HEK293 (cell line): ENCODE measurements around the gene TRH.
"Not testable (repeated sequence)": the region's sequence is repeated elsewhere in the genome, so short reads cannot be mapped to it uniquely, and the experiment has no call there.

ENCODE experiments used
- CTCF ChIA-PET: fragments of 350-600 bp; formaldehyde crosslinking; extraction: SDS; loops from one replicate; lab custom pipeline; 2021; ENCODE audit warnings: antibody characterized with exemption; lab: Yijun Ruan, JAX
- POLR2A ChIA-PET: fragments of 300-600 bp; formaldehyde crosslinking; extraction: SDS; loops from one replicate; lab custom pipeline; 2020; ENCODE audit warnings: antibody characterized with exemption, inconsistent platforms; lab: Yijun Ruan, JAX
- H3K27ac ChIP-seq: fragments of 200-500 bp; sonication (Bioruptor generic); 2 replicates; pipeline ENCODE4 v1.5.1; 2014; ENCODE audit warnings: low read depth, low read length, control low read depth, inconsistent platforms; ENCODE audit errors: extremely low read depth
- H3K36me3 ChIP-seq, 2 experiments: fragments of 200-500 bp in 1 of 2; sonication (Bioruptor generic) in 1 of 2; 1 replicate in 1 of 2; 2 replicates in 1 of 2; pipeline ENCODE4 v1.5.1; 2014 to 2017; ENCODE audit warnings: inconsistent platforms in 2 of 2, low read length in 2 of 2; ENCODE audit not compliant: control insufficient read depth in 2 of 2, insufficient read depth in 1 of 2
- H3K4me1 ChIP-seq: fragments of 200-500 bp; sonication (Bioruptor generic); 2 replicates; pipeline ENCODE4 v1.5.1; 2014; ENCODE audit warnings: mild to moderate bottlenecking, low read length, inconsistent platforms; ENCODE audit not compliant: control insufficient read depth, insufficient read depth
- H3K4me3 ChIP-seq: 2 replicates; pipeline ENCODE4 v1.5.1; 2011; ENCODE audit warnings: low read depth, mild to moderate bottlenecking, control low read depth, low read length, moderate library complexity
- H3K9me3 ChIP-seq: fragments of 200-500 bp; sonication (Bioruptor generic); 2 replicates; pipeline ENCODE4 v1.5.1; 2014; ENCODE audit warnings: low read depth, low read length, inconsistent platforms; ENCODE audit not compliant: control insufficient read depth, insufficient read depth
- SCRT2 ChIP-seq: fragments of 450-650 bp; formaldehyde crosslinking; IDR thresholded peaks from 2 replicates; pipeline ENCODE4 v1.5.1; 2016; ENCODE audit warnings: missing biosample characterization, missing genetic modification characterization
- ZFP3 ChIP-seq: fragments of 450-650 bp; formaldehyde crosslinking; IDR thresholded peaks from 2 replicates; pipeline ENCODE4 v1.5.1; 2016; ENCODE audit warnings: low read depth, missing biosample characterization, missing genetic modification characterization
- ZNF266 ChIP-seq: fragments of 450-650 bp; formaldehyde crosslinking; IDR thresholded peaks from 2 replicates; pipeline ENCODE4 v1.5.1; 2016; ENCODE audit warnings: missing biosample characterization, missing genetic modification characterization, low read depth
- ZNF335 ChIP-seq: fragments of 450-650 bp; formaldehyde crosslinking; conservative IDR thresholded peaks from 2 replicates; pipeline ENCODE4 v1.5.1; 2016; ENCODE audit warnings: missing biosample characterization, missing genetic modification characterization
- ZNF341 ChIP-seq: fragments of 450-650 bp; formaldehyde crosslinking; IDR thresholded peaks from 2 replicates; pipeline ENCODE4; 2016; ENCODE audit warnings: low read depth, missing biosample characterization, missing genetic modification characterization
- ZNF501 ChIP-seq: fragments of 450-650 bp; formaldehyde crosslinking; IDR thresholded peaks from 2 replicates; pipeline ENCODE4 v1.5.1; 2016; ENCODE audit warnings: missing biosample characterization, missing genetic modification characterization
- ZNF660 ChIP-seq: fragments of 450-650 bp; IDR thresholded peaks from 2 replicates; pipeline ENCODE4 v1.5.1; 2018; ENCODE audit warnings: missing biosample characterization, mild to moderate bottlenecking, missing genetic modification characterization
- ZNF664 ChIP-seq: fragments of 450-650 bp; formaldehyde crosslinking; IDR thresholded peaks from 2 replicates; pipeline ENCODE4 v1.5.1; 2016; ENCODE audit warnings: missing biosample characterization, missing genetic modification characterization
- ZNF768 ChIP-seq: fragments of 450-650 bp; formaldehyde crosslinking; IDR thresholded peaks from 2 replicates; pipeline ENCODE4 v1.5.1; 2018; ENCODE audit warnings: missing biosample characterization, mild to moderate bottlenecking, missing genetic modification characterization
- TF ChIP-seq, protein P1 (sequence below): sonication (generic); formaldehyde crosslinking; IDR thresholded peaks from 2 replicates; pipeline ENCODE4 v1.8.1; 2022; ENCODE audit warnings: mild to moderate bottlenecking, moderate library complexity, missing genetic modification reagents
- TF ChIP-seq, protein P2 (sequence below): fragments of 450-650 bp; formaldehyde crosslinking; optimal IDR thresholded peaks from 2 replicates; pipeline ENCODE3; 2016; ENCODE audit warnings: missing biosample characterization, mild to moderate bottlenecking, missing genetic modification characterization
- TF ChIP-seq, protein P3 (sequence below): fragments of 450-650 bp; formaldehyde crosslinking; IDR thresholded peaks from 2 replicates; pipeline ENCODE4 v1.5.1; 2017; ENCODE audit warnings: missing biosample characterization, missing genetic modification characterization

Gene TRH

DNA sequence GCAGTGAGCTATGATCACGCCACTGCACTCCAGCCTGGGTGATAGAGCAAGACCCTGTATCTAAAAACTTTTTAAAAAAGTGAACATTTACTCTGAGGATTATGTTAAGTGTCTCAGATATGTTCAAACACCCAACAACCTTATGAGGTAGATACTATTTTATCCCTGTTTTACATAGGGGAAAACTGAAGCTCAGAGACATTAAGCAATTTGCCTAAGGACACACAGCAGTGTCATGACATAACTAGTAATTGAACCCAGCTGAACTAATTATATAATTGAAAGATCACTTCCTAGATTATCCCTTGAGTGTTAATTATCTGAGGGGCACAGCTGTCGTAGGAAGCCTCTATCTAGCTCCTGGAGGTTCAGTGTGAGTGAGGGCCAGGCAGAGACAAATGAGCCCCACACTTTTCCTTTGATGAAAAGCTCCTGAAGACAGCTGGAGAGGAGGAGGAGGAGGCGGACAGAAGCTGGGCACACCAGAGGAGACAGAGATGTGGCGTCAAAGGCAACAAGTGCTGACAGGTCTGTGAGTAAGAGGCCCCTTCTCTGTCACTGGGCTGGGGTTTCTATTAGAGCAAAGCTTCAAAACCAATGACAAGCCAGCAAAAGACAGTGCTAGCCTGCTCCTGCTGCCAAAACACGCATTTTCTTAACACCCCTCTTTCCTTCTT is 20.5 kb downstream of the TRH start:
- ChIA-PET POLR2A (no interaction called here), CTCF (no interaction called here)
- H3K4me3 ChIP-seq = no peak overlapping the region
- no peaks in the 10 kb centered on the region for H3K9me3 ChIP-seq
- no peaks in the 10 kb centered on the region for H3K4me1 ChIP-seq
- H3K27ac ChIP-seq = no peak overlapping the region
- TF ChIP-seq SCRT2 (tag by site-specific recombination) (peak; percentile 18; the same call in 1 of the 2 replicates), ZNF660 (tag by site-specific recombination) (no peak), ZNF768 (peak; percentile 64; the same call in 1 of the 2 replicates)
- TF ChIP-seq, protein P1, sequence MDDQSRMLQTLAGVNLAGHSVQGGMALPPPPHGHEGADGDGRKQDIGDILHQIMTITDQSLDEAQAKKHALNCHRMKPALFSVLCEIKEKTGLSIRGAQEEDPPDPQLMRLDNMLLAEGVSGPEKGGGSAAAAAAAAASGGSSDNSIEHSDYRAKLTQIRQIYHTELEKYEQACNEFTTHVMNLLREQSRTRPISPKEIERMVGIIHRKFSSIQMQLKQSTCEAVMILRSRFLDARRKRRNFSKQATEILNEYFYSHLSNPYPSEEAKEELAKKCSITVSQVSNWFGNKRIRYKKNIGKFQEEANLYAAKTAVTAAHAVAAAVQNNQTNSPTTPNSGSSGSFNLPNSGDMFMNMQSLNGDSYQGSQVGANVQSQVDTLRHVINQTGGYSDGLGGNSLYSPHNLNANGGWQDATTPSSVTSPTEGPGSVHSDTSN (CRISPR knock-in tag) = no peak
- H3K36me3 ChIP-seq = no peaks in the 10 kb centered on the region

DNA sequence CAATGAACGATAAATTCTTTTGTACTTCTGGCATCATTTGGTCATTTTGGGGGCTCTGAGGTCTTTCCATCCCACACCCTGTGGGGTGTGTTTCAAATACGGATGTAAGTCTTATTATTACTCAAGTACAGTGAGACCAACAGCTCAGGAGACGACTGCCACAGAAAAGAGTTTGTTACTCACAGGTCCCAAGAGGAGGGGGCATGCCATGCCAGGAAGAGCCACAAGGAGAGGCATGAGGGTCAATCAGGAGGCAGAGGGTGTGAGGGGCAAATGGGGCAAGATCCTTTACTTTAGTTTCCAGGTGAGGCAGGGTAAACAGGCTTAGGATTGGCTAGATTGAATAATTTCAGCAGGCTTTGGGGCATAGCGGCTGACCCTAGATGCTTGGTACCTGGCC is 21.6 kb downstream of the TRH start:
- H3K9me3 ChIP-seq = no peaks in the 10 kb centered on the region
- no peaks in the 10 kb centered on the region for H3K36me3 ChIP-seq
- no peak overlapping the region for H3K27ac ChIP-seq
- peak; percentile 37 for TF ChIP-seq ZNF341 (tag by site-specific recombination)
- peak; percentile 96 for TF ChIP-seq ZNF266 (tag by site-specific recombination)
- no peak for TF ChIP-seq ZNF664 (tag by site-specific recombination)
- no peak for TF ChIP-seq ZNF501 (tag by site-specific recombination)
- TF ChIP-seq, protein P2, sequence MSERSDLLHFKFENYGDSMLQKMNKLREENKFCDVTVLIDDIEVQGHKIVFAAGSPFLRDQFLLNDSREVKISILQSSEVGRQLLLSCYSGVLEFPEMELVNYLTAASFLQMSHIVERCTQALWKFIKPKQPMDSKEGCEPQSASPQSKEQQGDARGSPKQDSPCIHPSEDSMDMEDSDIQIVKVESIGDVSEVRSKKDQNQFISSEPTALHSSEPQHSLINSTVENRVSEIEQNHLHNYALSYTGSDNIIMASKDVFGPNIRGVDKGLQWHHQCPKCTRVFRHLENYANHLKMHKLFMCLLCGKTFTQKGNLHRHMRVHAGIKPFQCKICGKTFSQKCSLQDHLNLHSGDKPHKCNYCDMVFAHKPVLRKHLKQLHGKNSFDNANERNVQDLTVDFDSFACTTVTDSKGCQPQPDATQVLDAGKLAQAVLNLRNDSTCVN (tag by site-specific recombination) = no peak
- TF ChIP-seq ZFP3 (tag by site-specific recombination) = no peak
- TF ChIP-seq, all 188 proteins: peak for 2
- Histone ChIP-seq H3K4me3 (no peak overlapping the region), H3K4me1 (no peaks in the 10 kb centered on the region)
- ChIA-PET CTCF (interaction anchor here (0.6 kb wide), 1 partner anchor 1379 kb away, joined by 3 read pairs; no protein-coding TSS in a partner anchor), POLR2A (no interaction called here)

DNA sequence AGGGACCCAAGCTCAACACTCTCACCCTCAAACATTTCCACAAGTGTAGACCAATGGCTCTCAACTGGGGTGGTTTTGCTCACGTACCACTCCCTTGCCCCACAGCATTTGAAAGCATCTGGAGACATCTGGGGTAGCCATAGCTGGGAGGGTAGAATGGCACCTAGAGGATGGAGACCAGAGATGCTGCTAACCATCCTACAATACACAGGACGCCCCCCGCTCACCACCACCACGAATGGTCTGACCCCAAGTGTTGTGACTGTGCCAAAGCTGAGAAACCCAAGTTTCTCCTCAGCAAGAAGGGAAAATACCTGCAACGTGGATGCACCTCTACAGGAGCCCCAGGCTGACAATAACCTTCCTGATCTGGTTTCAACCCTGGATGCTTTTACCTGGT is 24.7 kb downstream of the TRH start:
- H3K36me3 ChIP-seq, POLR2A ChIA-PET, H3K4me1 ChIP-seq, H3K27ac ChIP-seq, H3K9me3 ChIP-seq, H3K4me3 ChIP-seq: not testable (repeated sequence)
- CTCF ChIA-PET = interaction anchor here (0.6 kb wide), 1 partner anchor 57 kb away, joined by 3 read pairs; no protein-coding TSS in a partner anchor

DNA sequence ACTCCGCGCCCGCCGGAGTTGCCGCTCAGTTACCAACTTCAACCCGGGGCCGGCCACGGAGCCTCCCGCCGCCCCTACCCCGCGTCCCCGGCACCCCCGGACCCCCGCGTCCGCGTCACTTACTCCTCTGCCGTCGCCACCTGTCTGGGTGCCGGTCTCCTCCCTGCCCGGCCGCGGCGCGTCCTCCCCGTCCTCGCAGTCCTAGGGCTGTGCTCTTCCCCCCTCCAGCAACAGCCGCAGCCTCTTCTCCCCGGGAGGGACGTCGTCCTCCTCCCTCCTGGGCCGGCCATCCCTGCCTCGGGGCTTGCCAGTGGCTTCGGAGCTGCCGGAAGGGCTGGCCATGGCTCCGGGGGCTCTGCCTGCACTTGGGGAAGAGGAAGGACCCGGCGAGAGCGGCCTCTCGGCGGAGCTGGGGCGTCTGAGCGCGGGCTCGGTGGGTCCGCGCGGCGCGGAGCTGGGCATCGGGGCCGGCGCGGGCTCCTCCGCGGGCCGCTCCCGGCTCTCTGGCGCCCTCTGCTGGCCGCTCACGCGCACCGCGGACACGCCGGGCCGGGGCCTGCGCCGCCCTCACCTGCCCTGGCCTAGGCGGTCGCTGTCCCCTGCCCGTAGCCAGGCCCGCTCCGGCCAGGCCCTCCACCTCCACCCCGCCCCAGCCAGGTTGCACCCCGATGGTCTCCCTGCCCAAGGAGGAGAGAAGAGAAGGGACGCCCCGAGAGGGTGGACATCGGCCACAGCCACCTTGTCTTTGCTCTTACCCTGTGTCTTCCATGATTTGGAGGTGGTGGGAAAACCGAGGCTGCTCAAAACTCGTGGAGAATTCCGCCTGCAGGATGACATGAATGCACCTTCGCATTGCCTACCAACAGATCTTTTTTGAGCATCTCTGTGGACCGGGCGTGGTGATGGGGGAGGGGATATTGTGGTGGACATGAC is 28.4 kb downstream of the TRH start:
- H3K27ac ChIP-seq, H3K36me3 ChIP-seq, H3K9me3 ChIP-seq, POLR2A ChIA-PET, H3K4me1 ChIP-seq: not testable (repeated sequence)
- CTCF ChIA-PET = interaction anchor here (0.6 to 1.8 kb wide), 6 partner anchors 11 to 226 kb away, joined by 3 to 11 read pairs (median 3); no protein-coding TSS in a partner anchor
- peak overlapping the region; percentile 47 for H3K4me3 ChIP-seq
- TF ChIP-seq, protein P3, sequence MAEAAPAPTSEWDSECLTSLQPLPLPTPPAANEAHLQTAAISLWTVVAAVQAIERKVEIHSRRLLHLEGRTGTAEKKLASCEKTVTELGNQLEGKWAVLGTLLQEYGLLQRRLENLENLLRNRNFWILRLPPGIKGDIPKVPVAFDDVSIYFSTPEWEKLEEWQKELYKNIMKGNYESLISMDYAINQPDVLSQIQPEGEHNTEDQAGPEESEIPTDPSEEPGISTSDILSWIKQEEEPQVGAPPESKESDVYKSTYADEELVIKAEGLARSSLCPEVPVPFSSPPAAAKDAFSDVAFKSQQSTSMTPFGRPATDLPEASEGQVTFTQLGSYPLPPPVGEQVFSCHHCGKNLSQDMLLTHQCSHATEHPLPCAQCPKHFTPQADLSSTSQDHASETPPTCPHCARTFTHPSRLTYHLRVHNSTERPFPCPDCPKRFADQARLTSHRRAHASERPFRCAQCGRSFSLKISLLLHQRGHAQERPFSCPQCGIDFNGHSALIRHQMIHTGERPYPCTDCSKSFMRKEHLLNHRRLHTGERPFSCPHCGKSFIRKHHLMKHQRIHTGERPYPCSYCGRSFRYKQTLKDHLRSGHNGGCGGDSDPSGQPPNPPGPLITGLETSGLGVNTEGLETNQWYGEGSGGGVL (tag by site-specific recombination) = peak; percentile 35; the same call in 1 of the 2 replicates
- TF ChIP-seq ZNF341 (tag by site-specific recombination) = peak; percentile 92
- TF ChIP-seq, protein P2 (tag by site-specific recombination) = peak; percentile 79
- peak; percentile 70 for TF ChIP-seq ZNF335
